B cell (primary cell): ENCODE data around the gene ASB11. TPM values are rescaled to one million over a fixed set of nuclear protein-coding genes. Genes with fewer than 3 reads are reported as not detected.

Source experiments
- ATAC-seq: fragments of 200-7000 bp; cut with Tn5 transposase; one replicate; pipeline ENCODE4 v1.10.0; 2021; ENCODE audit warnings: low read depth, mild to moderate bottlenecking, moderate number of reproducible peaks, moderate library complexity
- CTCF ChIA-PET: fragments of 350-600 bp; sonication (Branson Sonifier 250); formaldehyde crosslinking; loops from one replicate; lab custom pipeline; 2021; ENCODE audit warnings: antibody characterized with exemption, inconsistent platforms; lab: Charles Lee
- POLR2A ChIA-PET: fragments of 350-600 bp; sonication (Branson Sonifier 250); formaldehyde crosslinking; loops from one replicate; lab custom pipeline; 2021; ENCODE audit warnings: antibody characterized with exemption; lab: Charles Lee
- DNase-seq: peaks from one replicate; pipeline ENCODE4 v3.0.0; 2013
- H2AFZ ChIP-seq: 2 replicates; pipeline ENCODE4 v1.6.1; 2012; ENCODE audit warnings: mild to moderate bottlenecking, low read depth, low read length; ENCODE audit not compliant: insufficient read depth, poor library complexity, severe bottlenecking
- H3K27ac ChIP-seq, 2 donors: 1 replicate in 1 of 2; 2 replicates in 1 of 2; pipeline ENCODE4 v1.5.1; 2012 to 2013; ENCODE audit warnings: low read length in 2 of 2, mild to moderate bottlenecking in 2 of 2, moderate library complexity in 1 of 2
- H3K27me3 ChIP-seq, 4 experiments: fragments of 200-600 bp in 1 of 4; sonication (generic) in 1 of 4; replicated peaks in 1 of 4; 1 replicate in 2 of 4; 2 replicates in 2 of 4; pipeline versions ENCODE4 v1.6.1 to v1.7.0; 2013 to 2016; ENCODE audit warnings: low read length in 3 of 4, mild to moderate bottlenecking in 2 of 4, mixed read lengths in 1 of 4, moderate library complexity in 1 of 4; ENCODE audit not compliant: insufficient read depth in 4 of 4, control insufficient read depth in 3 of 4; ENCODE audit errors: control extremely low read depth in 1 of 4
- H3K36me3 ChIP-seq, 2 experiments: replicated peaks in 1 of 2; 1 replicate in 1 of 2; 2 replicates in 1 of 2; pipeline versions ENCODE4 v1.6.1 to v1.7.1; 2013; ENCODE audit warnings: low read length in 1 of 2; ENCODE audit not compliant: insufficient read depth in 2 of 2, control insufficient read depth in 1 of 2; ENCODE audit errors: control extremely low read depth in 1 of 2, extremely low read depth in 1 of 2
- H3K4me1 ChIP-seq, 2 donors: fragments of 200-600 bp in 1 of 2; sonication (generic) in 1 of 2; 1 replicate in 1 of 2; 2 replicates in 1 of 2; pipeline versions ENCODE4 v1.5.1 to v1.6.1; 2013 to 2017; ENCODE audit warnings: low read length in 2 of 2; ENCODE audit not compliant: control insufficient read depth in 2 of 2, insufficient read depth in 2 of 2
- H3K4me2 ChIP-seq: replicated peaks from 2 replicates; pipeline ENCODE3; 2012; ENCODE audit warnings: mild to moderate bottlenecking, low read depth, low read length; ENCODE audit not compliant: poor library complexity, severe bottlenecking
- H3K4me3 ChIP-seq, 5 experiments: fragments of 200-600 bp in 1 of 5; sonication (generic) in 1 of 5; 1 replicate in 3 of 5; 2 replicates in 2 of 5; pipeline versions ENCODE4 v1.5.1 to v1.7.0; 2011 to 2016; ENCODE audit warnings: low read length in 4 of 5, mild to moderate bottlenecking in 4 of 5, low read depth in 2 of 5, control low read depth in 1 of 5, moderate library complexity in 1 of 5; ENCODE audit not compliant: insufficient read depth in 1 of 5; ENCODE audit errors: control extremely low read depth in 1 of 5, extremely low read depth in 1 of 5
- H3K79me2 ChIP-seq: fragments of 200-600 bp; sonication (generic); one replicate; pipeline ENCODE4 v1.6.0; 2016; ENCODE audit warnings: low read length; ENCODE audit not compliant: control insufficient read depth, insufficient read depth
- H3K9ac ChIP-seq: fragments of 200-600 bp; sonication (generic); 2 replicates; pipeline ENCODE4 v1.6.1; 2017; ENCODE audit warnings: mild to moderate bottlenecking, low read length, moderate library complexity
- H3K9me3 ChIP-seq, 3 donors: one replicate each; pipeline versions ENCODE4 v1.6.1 to v1.7.1; 2013; ENCODE audit warnings: low read length in 2 of 3; ENCODE audit not compliant: control insufficient read depth in 2 of 3, insufficient read depth in 1 of 3; ENCODE audit errors: control extremely low read depth in 1 of 3
- H4K20me1 ChIP-seq: 2 replicates; pipeline ENCODE4 v1.6.0; 2012; ENCODE audit warnings: mild to moderate bottlenecking, low read length; ENCODE audit not compliant: insufficient read depth, control insufficient read depth, poor library complexity, severe bottlenecking
- H3K27ac Mint-ChIP-seq: one replicate; pipeline ENCODE4 v1.8.0; 2021; ENCODE audit warnings: mixed read lengths
- H3K27me3 Mint-ChIP-seq: one replicate; pipeline ENCODE4 v1.8.0; 2021; ENCODE audit warnings: mixed read lengths
- H3K4me1 Mint-ChIP-seq: one replicate; pipeline ENCODE4 v1.8.0; 2021; ENCODE audit warnings: mixed read lengths
- H3K4me3 Mint-ChIP-seq: one replicate; pipeline ENCODE4 v1.8.0; 2021; ENCODE audit warnings: mixed read lengths
- H3K9me3 Mint-ChIP-seq: one replicate; pipeline ENCODE4 v1.8.0; 2022; ENCODE audit warnings: mixed read lengths; ENCODE audit not compliant: insufficient read depth
- CTCF ChIP-seq: fragments of 200-600 bp; IDR thresholded peaks from one replicate; pipeline ENCODE4 v1.8.0; 2022; ENCODE audit warnings: antibody characterized with exemption, mild to moderate bottlenecking
- EZH2 ChIP-seq: IDR thresholded peaks from 2 replicates; pipeline ENCODE4 v1.6.1; 2012; ENCODE audit warnings: borderline replicate concordance, low read depth, mild to moderate bottlenecking, moderate library complexity, low read length; ENCODE audit not compliant: insufficient read depth, poor library complexity, severe bottlenecking
- WGBS: methylation state at CpG from one replicate; pipeline ENCODE4 v1.1.5; 2013; ENCODE audit warnings: missing lambda C conversion rate; ENCODE audit not compliant: insufficient coverage; 5-methylcytosine and 5-hydroxymethylcytosine counted together
- intact Hi-C: fragments of 100-400 bp; cut with micrococcal nuclease; formaldehyde crosslinking; loops from one replicate; pipeline ENCODE4 v1.10.0; 2022
- polyA plus RNA-seq: library from polyadenylated mRNA; depleted of rRNA; stranded (reverse); fragments of >200 nt; gene quantifications from 2 replicates; pipeline ENCODE4 v1.2.3, GENCODE V29; 2012
- total RNA-seq, 2 donors: library from RNA; stranded (reverse); fragments of 120-200 nt in 1 of 2; gene quantifications; 1 replicate in 1 of 2; 2 replicates in 1 of 2; pipeline versions ENCODE4 v1.2.3 to v1.2.4, GENCODE V29; 2013 to 2022

The ASB11 gene
- total and polyA plus RNA-seq, 2 donors (not counting 1 experiment from before 2014, with no cell fraction given) = not detected

DNA sequence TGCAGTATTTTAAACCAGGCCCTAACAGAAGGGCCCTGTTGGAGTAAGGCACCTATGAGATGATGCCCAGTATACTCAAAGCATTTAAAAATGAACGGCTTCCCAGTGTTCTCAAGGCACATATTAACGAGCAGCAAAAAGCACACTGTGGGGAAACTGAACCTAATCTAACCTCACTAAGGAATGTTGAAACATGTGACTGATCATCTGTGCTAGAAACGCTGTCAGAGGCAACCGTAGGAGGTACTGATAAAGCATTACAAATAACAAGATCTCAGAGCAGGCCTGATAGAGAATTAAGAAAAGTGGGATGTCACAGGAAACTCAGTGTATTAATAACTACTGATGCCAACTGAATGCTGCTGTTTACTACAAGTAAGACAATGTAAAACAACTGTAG is 69.5 kb downstream of the ASB11 start:
- Mint-ChIP-seq H3K4me1 (no peaks in the 10 kb centered on the region), H3K27ac (no peak overlapping the region), H3K9me3 (no peaks in the 10 kb centered on the region), H3K27me3 (no peaks in the 10 kb centered on the region), H3K4me3 (no peak overlapping the region)
- H3K27me3 ChIP-seq = no peaks in the 10 kb centered on the region
- WGBS = no CpG with 5 or more reads among the region's 4 CpGs
- H3K4me3 ChIP-seq = no peak overlapping the region
- intact Hi-C loops = loop anchor here (10.0 kb wide), 2 partner anchors 101 to 1741 kb away; no protein-coding TSS in a partner anchor
- DNase-seq (no peak), ATAC-seq (no peak)
- H3K4me1 ChIP-seq = no peaks in the 10 kb centered on the region
- no peak overlapping the region for H3K4me2 ChIP-seq
- POLR2A ChIA-PET = no interaction called here
- no peaks in the 10 kb centered on the region for H3K79me2 ChIP-seq
- H3K27ac ChIP-seq = no peak overlapping the region
- no peaks in the 10 kb centered on the region for H3K36me3 ChIP-seq
- no peaks in the 10 kb centered on the region for H4K20me1 ChIP-seq
- TF ChIP-seq CTCF = no peak
- TF ChIP-seq EZH2 = no peak
- no peak overlapping the region for H3K9ac ChIP-seq
- no peak overlapping the region for H2AFZ ChIP-seq
- CTCF ChIA-PET = no interaction called here
- no peaks in the 10 kb centered on the region for H3K9me3 ChIP-seq

DNA sequence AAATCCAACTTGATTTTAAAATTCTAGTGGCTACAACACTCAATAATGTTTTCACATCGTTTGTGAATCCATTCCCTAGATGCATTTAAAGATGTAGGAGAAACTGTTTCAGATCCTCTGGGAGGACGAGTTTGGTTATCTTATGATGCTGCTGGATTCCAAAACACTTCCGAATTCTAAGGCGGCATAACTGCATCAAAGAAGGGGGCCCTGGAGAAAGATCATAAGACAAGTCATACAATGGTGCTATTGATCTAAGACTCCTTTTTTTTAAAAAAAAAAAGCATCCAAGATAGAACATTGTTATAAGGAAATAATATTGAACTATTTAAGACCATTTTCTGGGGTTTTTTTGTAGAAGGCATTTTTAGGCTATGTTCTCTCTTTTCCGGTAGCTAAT is 71.0 kb downstream of the ASB11 start:
- Histone ChIP-seq H2AFZ (no peak overlapping the region), H3K27ac (no peak overlapping the region), H3K36me3 (no peaks in the 10 kb centered on the region), H3K4me2 (no peak overlapping the region), H3K27me3 (no peaks in the 10 kb centered on the region), H3K4me3 (no peak overlapping the region), H4K20me1 (no peaks in the 10 kb centered on the region), H3K9me3 (no peaks in the 10 kb centered on the region), H3K9ac (no peak overlapping the region), H3K79me2 (no peaks in the 10 kb centered on the region), H3K4me1 (no peaks in the 10 kb centered on the region)
- CTCF ChIA-PET = interaction anchor here (0.6 to 4.1 kb wide), 3 partner anchors 1205 to 1737 kb away, joined by 3 to 30 read pairs (median 3); no protein-coding TSS in a partner anchor
- no peaks in the 10 kb centered on the region for H3K27me3 Mint-ChIP-seq
- no CpG with 5 or more reads among the region's 5 CpGs for WGBS
- intact Hi-C loops = loop anchor here (10.0 kb wide), 2 partner anchors 100 to 1740 kb away; no protein-coding TSS in a partner anchor
- H3K9me3 Mint-ChIP-seq = no peaks in the 10 kb centered on the region
- H3K4me3 Mint-ChIP-seq = no peak overlapping the region
- DNase-seq (no peak), ATAC-seq (no peak)
- POLR2A ChIA-PET = no interaction called here
- TF ChIP-seq CTCF (no peak), EZH2 (no peak)
- no peaks in the 10 kb centered on the region for H3K4me1 Mint-ChIP-seq
- no peak overlapping the region for H3K27ac Mint-ChIP-seq
